Globus pallidus (tissue), 1 donor: ENCODE data around the gene AFAP1.
A peak's percentile ranks its signal among the peaks of the same experiment; 100 is the strongest.

Experiments
- DNase-seq: peaks from one replicate; pipeline ENCODE4 v3.0.0-alpha.2; 2015; ENCODE audit warnings: low spot score

AFAP1 gene

DNA sequence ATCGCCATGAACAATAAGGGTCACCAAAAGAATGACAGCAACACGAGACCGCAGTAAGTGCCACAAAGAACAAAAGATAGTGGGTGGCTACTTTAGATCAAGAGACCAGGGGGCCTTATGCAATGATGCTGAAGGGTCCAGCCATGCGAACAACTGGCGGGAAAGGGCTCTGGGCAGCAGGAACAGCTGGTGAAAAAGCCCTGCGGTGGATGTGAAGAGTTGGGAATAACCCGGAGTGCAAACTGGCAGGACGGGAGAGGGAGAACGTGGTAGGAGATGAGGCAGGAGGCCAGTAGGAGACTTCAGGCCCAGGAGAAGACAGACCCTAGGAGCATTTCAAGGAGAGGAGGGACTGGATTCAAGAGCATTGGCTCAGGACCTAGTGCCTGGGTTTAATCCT, 120.2 kb downstream of the AFAP1 start:
- no peak for DNase-seq

DNA sequence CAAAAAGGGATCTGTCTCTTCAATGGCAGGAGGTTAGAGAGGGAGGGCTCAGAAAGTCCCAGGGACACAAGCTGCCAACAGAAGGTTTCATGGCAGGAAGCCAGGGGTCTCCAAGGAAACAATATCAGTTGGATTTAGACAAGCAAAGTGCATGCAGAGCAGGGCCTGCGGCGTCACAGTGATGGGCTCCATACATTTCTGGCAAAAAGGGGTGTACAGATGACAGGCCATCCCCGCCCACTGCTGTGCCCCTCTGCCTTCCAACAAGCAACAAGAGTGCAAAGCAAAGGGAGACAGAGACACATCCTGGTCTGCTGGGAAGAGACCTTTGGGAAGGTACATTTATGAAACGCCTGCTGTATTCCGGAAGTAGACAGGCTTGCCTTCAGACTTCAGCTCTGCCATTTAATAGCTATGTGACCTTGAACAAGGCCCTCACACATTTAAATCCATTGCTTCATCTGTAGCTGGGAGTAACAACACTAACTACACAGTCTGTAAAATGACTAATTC, 121.2 kb downstream of the AFAP1 start:
- no peak for DNase-seq

DNA sequence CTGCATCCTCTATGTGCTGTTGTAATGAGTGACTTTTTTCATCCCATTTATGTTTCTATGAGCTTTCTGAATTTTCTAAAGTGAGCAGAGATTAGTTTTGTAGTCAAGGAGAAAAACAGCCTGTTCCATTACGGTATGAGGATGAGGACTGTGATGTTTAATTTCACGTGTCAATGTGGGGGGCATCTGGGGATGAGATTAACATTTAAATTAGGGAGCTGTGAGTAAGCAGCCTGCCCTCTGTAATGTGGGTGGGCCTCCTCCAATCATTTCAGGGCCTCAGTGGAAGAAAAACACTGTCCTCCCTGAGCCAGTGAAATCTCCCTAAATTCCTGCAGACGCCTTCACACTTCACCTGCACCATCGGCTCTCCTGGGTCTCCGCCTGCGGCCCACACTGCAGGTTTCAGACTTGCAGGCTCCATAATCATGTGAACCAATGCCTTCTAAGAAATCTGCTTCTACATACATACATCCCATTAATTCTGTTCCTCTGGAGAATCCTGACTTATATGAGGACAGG, 121.7 kb downstream of the AFAP1 start:
- no peak for DNase-seq

DNA sequence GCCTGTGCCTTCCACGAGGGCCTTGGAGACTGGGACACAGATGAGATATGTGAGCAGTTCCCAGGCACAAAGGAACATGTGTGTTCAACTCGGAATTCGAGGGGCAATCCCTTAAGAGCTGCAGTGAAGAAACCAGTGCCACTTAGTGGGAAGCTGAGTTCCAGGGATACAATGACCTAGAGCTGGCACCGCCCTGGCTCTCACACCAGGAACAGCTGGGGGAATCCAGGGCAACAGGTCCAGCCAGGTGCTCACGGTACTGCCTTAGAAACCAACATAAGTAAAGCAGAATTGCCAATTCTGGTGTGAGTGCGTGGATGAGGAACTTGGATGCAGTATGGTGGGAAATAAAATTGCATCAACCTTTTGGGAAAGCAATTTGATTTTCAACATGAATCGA, 122.9 kb downstream of the AFAP1 start:
- DNase-seq: no peak

DNA sequence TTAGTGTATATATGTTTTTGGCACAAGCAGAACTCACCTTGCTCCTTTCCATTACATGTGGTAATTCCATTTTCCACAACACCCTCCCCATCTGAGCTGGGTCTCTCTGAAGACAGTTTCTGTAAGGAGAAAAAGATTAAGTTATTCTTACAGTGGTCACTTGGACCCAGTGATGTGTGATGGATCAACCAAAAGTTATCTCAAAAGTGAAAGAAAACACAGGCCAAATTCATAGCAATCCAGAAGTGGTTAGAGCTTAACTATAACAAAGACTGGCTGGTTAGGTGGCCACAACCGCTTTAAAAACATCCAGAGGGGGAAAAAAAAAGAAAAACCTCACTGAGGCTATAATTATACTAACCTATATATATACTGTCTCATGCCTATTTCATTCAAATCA, 123.7 kb downstream of the AFAP1 start:
- DNase-seq: no peak

DNA sequence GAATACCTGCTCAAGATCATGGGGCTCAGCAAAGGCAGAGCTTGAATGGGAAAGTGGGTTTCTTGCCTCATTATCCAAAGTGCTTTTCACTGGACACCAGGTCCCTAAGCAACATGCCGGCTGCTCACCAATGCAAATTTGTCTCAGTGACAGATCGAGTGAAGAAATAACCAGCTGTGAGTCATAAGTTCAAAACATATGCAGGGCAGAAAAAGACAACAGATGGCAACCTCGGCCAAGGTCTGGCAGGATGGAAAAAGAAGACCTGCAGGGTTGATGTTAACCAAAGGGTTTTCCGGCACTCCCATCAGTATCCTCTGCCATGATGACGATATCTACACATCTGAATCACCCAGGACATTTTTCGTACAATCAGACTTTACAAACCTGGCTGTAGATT, 124.1 kb downstream of the AFAP1 start:
- DNase-seq: no peak

DNA sequence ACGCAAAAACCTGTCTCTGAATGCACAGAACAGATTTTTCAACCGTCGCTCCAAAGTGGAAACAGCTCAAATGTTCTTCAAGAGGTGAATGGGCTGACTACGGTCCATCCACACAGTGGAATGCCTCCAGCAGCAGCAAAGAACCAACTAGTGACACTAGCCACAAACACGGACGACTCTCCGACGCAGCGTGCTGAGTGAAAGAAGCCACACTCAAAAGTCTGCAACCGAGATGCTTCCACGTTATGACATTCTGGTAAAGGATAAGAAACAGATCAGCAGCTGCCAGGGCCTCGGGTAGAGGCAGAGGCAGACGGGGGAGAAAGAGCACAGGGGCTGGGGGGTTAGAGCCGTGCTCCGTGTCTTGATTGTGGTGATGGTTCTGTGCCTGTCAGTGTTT, 125.2 kb downstream of the AFAP1 start:
- no peak for DNase-seq

DNA sequence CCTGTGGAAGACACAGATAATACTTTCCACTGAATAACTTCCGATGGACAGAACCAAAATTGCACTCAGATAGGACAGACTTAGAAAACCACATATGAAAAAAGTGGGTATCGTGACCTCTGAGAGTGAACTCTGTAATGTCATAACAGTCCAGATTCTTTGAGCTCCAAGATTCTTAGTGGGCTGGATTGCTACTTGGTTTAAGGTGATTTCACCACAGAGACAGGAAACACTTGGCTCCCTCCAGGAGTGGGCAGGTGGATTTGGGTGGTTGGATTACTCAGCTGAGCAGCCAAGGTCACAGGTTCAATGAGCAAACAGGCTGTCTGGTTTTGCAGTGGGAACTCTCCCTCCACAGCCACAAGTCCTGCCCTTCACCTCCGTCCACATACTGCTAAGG, 126.0 kb downstream of the AFAP1 start:
- DNase-seq: no peak

DNA sequence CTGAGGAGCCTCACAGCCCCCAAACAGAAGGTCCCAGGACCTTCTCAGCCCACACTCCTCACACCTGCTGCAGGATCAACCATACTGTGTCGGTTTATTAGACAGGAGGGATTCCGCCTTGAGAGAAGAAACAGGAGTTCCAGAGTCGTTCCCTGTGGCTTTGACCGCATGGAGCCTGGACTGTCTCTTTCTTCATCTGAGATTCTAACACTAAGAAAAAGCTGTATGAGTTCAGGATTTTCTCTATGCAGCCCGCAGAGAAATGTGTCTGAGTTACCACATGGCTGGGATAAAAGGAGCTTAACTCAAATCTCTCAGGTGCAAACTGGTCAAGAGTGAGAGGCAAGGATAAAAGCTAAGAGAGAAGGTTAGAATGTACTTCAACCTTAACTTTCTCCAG, 126.7 kb downstream of the AFAP1 start:
- DNase-seq: no peak

DNA sequence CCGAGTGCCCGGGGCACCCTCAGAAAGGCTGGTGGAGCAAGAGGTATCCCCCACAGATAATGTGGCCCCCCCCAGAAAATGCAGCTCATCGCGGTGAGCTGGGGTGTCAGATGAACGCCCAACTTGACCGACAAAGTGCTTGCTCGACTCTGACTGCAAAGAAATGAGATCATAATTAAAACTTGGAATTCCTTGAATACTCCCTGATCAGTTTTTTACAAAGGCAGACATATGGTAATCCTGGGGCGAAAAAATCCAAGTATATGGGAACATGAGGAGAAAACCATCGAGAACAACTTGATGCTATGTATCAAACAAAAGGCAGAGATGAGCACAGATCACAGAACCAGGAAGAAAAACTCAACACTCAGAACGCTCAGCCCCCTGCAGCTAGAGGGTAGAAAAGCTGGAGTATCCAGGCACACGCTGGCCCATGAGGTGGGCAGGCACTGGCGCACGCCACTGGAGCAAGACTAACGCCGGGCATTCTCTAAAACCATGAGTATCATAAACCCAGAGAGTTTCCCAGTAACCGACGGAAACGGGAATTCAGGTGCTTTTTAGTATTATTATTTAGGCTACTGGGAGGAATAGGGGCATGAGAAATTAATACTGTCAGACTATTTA, 127.3 kb downstream of the AFAP1 start:
- DNase-seq: no peak

DNA sequence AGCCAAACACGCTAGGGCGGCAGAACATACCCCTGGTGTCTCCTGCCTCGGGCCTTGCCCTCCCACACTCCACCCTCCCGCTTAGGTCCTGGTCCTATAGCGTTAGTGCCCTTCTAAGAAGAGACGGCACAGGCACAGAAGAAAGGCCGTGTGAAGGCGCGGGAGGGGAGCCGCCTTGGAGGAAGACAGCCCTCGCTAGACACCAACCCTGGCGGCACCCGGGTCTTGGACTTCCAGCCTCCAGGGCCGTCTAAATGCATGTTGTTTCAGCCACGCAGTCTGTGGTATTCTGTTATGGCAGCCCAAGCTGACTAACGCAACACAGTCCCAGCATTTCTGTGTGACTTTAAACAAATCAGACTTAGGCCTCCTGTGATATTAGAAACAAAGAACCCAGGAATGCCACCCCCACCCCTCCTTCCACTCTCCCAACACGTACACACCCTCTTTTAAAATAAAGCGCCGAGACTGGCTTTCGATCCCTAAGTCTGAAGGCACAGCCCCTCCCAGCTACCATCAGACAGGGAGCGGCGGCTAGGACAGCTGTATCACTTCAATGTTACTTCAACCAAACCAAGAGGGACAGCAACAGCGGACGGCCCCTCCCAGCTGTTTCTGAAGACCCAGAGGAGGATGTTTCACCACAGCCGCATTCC, 128.0 kb downstream of the AFAP1 start:
- no peak for DNase-seq

DNA sequence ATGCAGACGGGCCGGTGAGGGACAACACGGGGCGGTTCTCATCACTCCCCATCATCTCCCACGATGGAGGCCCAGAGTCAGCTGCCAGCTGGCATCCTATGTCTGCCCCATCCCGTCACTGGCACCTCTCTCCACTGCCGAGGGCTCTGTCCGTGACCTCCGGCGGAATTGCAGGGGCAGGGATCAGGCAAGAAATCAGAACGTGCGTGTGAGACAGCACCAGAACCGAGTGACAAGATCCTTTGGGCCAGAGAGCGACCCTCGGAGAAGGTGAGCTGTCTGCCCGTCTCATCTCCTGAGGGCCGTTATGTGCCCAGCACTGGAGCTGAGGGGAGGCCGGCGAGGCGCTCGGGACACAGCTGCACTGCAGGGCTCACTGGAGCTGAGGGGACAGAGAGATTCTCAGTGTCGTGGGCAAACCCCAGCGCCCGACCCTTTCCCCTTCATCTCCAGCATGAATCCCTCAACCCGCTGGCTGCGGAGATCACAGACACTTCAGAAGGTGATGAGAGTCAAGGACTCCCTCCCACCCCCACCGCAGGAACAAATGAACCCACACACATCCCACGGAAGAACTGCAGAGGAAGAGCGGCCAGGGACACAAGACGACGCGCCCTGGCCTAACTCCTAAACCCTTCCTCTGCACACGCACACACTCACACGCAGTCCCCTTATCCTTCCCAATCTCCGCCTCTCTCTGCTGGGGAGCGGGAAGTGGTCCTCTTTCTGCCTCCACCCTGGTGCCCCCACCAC, 128.7 kb downstream of the AFAP1 start:
- DNase-seq: no peak

DNA sequence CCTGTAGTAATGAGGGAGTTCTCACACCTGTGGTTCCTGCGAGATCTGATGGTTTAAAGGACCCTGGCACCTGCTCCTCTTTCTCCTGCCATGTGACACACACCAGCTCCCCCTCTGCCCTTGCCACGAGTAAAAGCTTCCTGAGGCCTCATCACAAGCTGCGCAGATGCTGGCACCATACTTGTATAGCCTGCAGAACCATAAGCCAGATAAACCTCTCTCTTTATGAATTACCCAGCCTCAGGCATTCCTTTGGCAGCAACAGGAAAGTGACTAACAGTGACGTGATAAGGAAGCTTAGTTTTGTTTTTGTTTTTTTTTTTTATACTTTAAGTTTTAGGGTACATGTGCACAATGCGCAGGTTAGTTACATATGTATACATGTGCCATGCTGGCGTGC, 130.9 kb downstream of the AFAP1 start:
- DNase-seq: no peak

DNA sequence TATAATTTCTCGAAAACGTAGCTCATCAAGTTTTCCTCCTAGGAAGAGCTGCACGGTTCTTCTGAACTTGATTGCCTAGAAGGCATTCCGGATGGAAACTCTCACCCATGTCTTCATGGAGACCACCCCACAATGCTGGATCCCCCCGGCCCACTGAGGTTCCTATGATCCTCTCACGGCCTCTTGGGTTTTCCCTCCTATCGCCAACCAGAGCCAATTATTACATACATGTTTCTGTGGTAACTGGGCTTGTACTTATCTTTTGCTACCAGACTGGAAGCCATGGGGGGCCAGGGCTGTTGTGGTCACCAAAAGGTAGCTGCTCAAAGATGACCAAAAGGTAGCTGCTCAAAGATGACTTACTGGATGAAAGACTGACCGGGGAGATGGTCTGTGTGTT, 131.5 kb downstream of the AFAP1 start:
- DNase-seq: no peak

DNA sequence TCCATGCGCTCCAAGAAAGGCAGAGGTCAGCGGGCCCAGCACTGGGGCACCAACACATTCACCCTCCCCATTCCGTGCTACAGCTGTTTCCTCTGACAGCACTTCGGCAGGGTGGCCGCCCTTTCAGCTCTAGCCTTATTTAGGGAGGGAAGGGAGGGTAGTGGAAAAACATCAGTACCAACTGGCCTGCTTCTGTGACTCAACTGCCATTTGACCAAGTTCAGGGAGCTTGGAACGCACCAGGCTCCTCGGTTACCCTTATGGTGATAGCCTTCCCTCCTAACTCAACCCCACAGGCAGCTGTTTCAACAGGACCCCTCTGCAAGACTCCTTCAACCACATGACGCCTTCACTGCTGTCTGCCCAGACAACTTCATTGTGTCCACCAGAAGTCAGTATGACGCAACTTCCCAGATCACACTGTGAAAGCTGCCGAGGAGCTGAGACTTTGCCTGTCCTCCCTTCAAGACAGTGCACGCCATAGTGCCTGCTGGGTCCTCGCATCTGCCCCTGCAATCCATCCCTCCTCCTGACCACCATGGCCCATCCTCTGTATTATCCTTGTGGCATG, 132.2 kb downstream of the AFAP1 start:
- DNase-seq: no peak

DNA sequence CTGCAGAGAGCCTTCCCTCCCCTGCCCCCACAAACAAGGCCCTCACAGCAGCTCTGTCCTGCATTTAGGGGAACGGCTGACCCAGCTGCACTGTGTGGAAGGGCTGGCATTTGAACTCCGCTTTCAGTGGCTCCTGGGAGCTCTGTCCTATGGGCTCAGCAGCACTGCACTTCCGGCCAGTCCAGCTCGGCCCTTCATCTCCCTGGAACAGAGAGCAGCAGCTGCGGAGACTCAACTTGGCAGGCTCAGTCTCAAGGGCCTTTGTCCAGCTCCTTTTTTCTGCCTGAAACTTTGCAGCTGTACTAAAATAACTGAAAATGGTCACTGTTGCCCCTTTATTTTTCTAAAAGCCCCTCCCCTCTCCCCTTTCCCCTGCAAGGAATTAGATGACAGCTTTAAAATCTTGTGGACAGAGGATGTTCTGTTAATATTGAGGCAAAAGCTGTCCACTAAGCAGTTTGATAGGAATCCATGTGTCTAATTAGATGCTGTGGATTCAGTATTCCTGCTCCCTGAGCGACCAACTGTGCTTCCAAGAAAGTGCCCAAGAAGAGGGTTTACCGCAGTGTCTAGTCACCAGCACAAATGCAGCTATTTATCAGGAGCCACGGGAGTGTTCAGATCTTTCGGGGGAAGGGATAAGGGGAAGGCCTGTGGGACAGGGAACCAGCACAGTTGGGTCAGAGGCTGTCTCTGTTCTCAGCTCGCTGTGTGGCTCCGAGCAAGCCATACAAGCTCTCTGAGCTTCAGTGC, 133.1 kb downstream of the AFAP1 start:
- peak; percentile 83 for DNase-seq

DNA sequence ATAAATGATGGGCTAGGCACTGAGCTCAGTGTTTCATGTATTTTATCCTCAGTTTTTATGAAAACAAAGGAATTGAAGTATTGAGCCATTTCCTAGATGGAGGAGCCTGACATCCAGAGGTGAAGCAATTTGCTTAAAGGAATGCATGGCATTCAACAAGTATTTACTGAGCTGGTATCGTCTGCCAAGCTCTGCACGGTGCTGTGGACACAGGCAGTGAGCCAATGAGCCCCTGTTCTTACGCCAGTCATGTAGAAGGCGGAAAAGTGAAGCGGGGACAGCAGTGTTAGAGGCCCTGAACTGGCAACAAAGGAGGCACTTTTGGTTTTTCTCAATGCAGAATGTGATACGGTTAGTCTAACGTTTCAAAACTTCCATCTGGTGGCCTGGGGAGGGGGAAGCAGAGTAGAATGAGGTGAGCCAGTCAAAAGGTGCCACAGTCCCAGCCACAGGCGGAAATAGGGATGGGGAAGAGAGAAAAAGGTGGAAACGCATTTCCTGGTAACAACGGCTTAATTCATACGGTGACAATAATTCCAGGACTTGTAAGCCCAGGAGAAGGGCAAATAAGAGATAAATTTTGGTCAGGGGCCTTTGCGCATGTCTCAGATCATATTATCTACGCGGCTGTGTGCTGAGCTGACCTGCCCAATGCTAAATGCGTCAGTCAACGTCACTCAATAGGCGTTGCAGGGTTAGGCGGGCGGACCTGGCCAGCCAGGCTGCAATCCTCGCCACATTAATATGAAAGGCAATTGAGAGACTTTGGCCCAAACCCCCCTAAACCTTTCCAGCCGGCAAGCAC, 133.9 kb downstream of the AFAP1 start:
- DNase-seq: no peak

DNA sequence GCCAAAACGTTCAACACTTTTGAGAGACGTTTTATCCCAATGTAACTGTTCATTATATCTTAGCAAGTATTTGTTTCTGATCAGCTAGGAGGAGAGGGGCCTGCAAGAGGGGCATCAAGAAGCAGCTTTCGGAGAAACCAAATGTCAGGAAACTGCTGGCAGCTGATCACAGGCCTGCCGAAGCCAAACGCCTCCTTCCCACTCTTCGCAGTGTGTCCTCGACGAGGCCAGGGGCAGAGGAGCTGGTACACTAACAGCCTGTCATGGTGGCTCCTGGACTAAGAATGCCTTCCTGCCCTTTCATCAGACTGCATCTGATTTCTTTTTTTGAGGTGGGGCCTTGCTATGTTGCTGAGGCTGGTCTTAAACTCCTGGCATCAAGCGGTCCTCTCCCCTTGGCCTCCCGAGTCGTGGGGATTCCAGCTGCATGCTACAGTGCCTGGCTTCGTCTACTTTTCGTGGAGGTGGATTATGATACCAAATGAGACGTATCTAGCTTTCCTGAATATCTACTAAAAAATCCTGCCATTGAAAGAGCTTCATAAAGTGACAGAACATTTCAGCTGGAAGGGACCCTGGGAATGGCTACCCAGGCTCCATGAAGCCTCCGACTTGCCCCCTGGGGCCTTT, 134.8 kb downstream of the AFAP1 start:
- DNase-seq: no peak

DNA sequence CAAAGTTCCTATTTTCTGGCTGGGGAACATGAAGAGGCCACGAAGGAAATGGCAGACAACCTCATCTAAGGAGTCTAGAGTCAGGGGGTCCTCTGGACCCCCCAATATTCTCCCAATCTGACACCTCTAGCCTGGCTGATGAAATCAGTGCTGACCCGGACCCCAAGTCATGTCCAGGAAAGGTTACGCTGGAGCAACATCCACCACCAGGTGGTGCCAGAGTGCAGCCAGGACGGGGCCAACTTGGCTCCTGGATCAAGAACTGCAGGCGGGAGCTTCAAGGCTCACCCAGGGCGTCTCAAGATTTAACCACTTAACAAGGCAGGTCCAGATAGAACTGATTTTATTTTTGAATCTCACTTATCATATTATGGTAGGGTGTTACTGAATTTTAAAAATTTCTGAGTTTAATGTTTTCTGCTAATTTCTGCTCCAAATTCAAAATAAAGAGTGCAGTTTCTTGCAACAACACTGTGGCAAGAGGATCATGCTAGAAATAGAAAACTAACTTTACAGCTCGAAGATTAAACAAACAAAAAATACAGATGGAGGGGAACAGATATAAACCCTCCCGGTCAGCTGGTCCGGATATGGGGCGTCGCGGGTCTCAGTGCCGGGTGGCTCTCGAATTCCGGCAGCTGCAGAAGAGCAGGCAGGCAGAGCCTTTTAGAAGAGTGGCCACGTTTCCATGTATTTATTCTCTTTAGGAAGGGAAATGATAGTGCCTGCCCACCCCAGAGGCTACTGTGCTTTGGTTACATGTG, 135.5 kb downstream of the AFAP1 start:
- peak; percentile 81 for DNase-seq

DNA sequence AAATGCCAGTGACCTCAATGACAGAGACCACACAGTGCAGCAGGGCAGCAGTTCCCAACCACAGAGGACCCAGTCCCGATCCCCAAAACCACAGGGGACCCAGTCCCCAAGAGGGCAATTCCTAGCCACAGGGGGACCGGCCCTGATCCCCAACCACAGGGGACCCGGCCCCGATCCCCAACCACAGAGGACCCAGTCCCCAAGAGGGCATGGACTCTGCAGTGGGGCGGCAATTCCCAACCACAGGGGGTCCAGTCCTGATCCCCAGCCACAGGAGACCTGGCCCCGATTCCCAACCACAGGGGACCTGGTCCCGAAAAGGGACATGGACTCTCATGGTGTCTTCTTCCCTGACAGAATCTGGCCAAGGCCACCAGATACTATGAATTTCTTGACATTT, 136.3 kb downstream of the AFAP1 start:
- DNase-seq: no peak
